Measurements from ENCODE around the gene C1QTNF6. TPM values are rescaled to one million over a fixed set of nuclear protein-coding genes. Genes with fewer than 3 reads are reported as not detected.

Gene C1QTNF6
- total and polyA plus RNA-seq, 2 of the 8 experiments (the other 6 are each of a cell fraction or from before 2014, with no cell fraction given) = 3.1 to 6.5 TPM

DNA sequence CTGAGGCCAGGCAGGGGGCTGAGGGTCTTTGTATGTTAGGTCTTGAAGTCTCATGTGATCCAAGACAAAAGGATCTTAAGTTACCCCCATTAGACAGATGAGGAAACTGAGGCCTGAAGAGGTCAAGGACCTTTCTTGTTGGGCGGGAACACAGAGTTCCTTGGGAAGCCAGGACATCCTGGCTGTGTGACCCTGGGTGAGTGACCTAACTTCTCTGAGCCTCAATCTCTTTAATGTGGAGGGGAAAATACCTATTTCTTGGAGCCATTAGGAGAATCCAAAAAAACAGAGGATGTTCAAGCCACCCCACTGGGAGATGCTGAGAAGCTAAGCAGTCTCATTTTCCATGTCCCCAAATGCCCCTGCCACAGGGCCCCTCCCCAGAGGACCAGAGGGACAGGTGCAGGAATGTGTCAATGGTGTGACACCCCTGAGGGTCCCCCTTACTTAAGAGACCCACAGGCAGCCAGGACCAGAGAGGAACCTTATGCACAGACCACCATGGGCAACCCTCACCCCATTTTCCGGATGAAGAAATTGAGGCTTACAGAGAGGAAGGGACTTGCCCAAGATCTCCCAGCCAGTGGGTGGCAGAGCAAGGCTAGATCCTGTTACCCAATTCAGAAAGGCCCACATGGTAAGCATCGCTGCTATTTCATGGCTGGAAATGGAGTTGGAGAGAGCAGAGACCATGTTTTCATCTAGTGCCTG, 48.0 kb upstream of the C1QTNF6 start:
- Histone ChIP-seq H2AFZ (ENCODE audit: low read length) (no peak overlapping the region), H4K8ac (ENCODE audit: extremely low read depth, insufficient read depth, low read length) (no peak overlapping the region), H2BK20ac (ENCODE audit: low read length) (no peak overlapping the region), H3K56ac (replicated peaks; ENCODE audit: insufficient read length, low read depth, low read length) (no peak overlapping the region), H2BK5ac (ENCODE audit: low read depth, low read length) (no peak overlapping the region), H3K79me2 (ENCODE audit: control insufficient read depth in 1 of 2, insufficient read depth in 2 of 2, low read length in 2 of 2) (no peaks in the 10 kb centered on the region), H3K4me3 (ENCODE audit: extremely low read depth in 1 of 4, insufficient read depth in 2 of 4, low read depth in 3 of 4, low read length in 4 of 4) (no peak overlapping the region), H4K91ac (replicated peaks; ENCODE audit: insufficient read length, low read length) (no peak overlapping the region), H3K14ac (ENCODE audit: insufficient read length) (no peak overlapping the region), H3K4me1 (replicated peaks in 1 of 4; ENCODE audit: control insufficient read depth in 3 of 4, insufficient read depth in 4 of 4, low read length in 3 of 4) (peaks cover 0 to 6% (median 1%) of the 10 kb centered on the region in 4 experiments; a peak in 2 of 7 replicates), H3K4me2 (ENCODE audit: insufficient read depth in 1 of 2, low read depth in 2 of 2, low read length in 2 of 2) (no peak overlapping the region), H2BK15ac (ENCODE audit: low read length) (no peak overlapping the region), H3K23me2 (ENCODE audit: low read depth, low read length) (no peaks in the 10 kb centered on the region), H3K4ac (replicated peaks; ENCODE audit: insufficient read length, low read depth, low read length) (no peak overlapping the region), H3K23ac (ENCODE audit: insufficient read length) (no peak overlapping the region), H3K79me1 (ENCODE audit: low read depth, low read length) (no peaks in the 10 kb centered on the region), H3K9ac (replicated peaks in 1 of 4; ENCODE audit: extremely low read depth in 1 of 4, low read depth in 3 of 4, low read length in 3 of 4) (no peak overlapping the region), H3K18ac (ENCODE audit: extremely low read depth, low read length) (no peak overlapping the region), H3K9me3 (ENCODE audit: insufficient read depth in 2 of 2, low read depth in 1 of 2, low read length in 1 of 2) (no peaks in the 10 kb centered on the region), H4K20me1 (replicated peaks in 1 of 2; ENCODE audit: control insufficient read depth in 1 of 2, insufficient read depth in 2 of 2, low read length in 2 of 2) (no peaks in the 10 kb centered on the region), H3K36me3 (ENCODE audit: control insufficient read depth in 2 of 4, insufficient read depth in 4 of 4, low read length in 3 of 4) (no peaks in the 10 kb centered on the region), H4K5ac (ENCODE audit: insufficient read length, low read depth, low read length) (no peak overlapping the region), H3K27ac (ENCODE audit: low read depth, low read length) (no peak overlapping the region), H2AK5ac (ENCODE audit: low read depth, low read length) (no peak overlapping the region), H3K27me3 (replicated peaks in 1 of 4; ENCODE audit: control insufficient read depth in 3 of 4, extremely low read depth in 1 of 4, insufficient read depth in 3 of 4, low read length in 3 of 4) (no peaks in the 10 kb centered on the region), H2BK120ac (replicated peaks; ENCODE audit: low read depth, low read length) (no peak overlapping the region), H2BK12ac (ENCODE audit: low read depth, low read length) (no peak overlapping the region)
- no peak for DNase-seq (ENCODE audit: low read depth in 1 of 2, low spot score in 2 of 2)
- no peak for FAIRE-seq
- TF ChIP-seq, protein P1, sequence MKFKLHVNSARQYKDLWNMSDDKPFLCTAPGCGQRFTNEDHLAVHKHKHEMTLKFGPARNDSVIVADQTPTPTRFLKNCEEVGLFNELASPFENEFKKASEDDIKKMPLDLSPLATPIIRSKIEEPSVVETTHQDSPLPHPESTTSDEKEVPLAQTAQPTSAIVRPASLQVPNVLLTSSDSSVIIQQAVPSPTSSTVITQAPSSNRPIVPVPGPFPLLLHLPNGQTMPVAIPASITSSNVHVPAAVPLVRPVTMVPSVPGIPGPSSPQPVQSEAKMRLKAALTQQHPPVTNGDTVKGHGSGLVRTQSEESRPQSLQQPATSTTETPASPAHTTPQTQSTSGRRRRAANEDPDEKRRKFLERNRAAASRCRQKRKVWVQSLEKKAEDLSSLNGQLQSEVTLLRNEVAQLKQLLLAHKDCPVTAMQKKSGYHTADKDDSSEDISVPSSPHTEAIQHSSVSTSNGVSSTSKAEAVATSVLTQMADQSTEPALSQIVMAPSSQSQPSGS (IDR thresholded peaks at IDR 0.05; ENCODE audit: low read length) = no peak
- TF ChIP-seq CHD2 (IDR thresholded peaks at IDR 0.05; ENCODE audit: low read length) (no peak), SAP30 (IDR thresholded peaks at IDR 0.05; ENCODE audit: insufficient read depth, insufficient replicate concordance, low read length) (no peak), MAX (IDR thresholded peaks at IDR 0.05) (no peak), SP2 (IDR thresholded peaks at IDR 0.05; ENCODE audit: low read length) (no peak), GABPA (IDR thresholded peaks at IDR 0.05; ENCODE audit: borderline replicate concordance, insufficient read depth, low read length) (no peak), RXRA (IDR thresholded peaks at IDR 0.05; ENCODE audit: insufficient read depth, low read depth, low read length) (no peak), GTF2F1 (IDR thresholded peaks at IDR 0.05; ENCODE audit: borderline replicate concordance, low read depth, low read length) (no peak), NRF1 (IDR thresholded peaks at IDR 0.05; ENCODE audit: low read depth, low read length) (no peak), KDM4A (IDR thresholded peaks at IDR 0.05; ENCODE audit: low read depth, low read length, severe bottlenecking) (no peak), TAF7 (optimal IDR thresholded peaks at IDR 0.05; ENCODE audit: borderline replicate concordance, low read depth, low read length) (no peak)
- POLR2A ChIA-PET (ENCODE audit: partially characterized antibody) = no interaction called here
- WGBS, 2 experiments (ENCODE audit: extremely low coverage in 1 of 2, insufficient coverage in 1 of 2, insufficient read length in 1 of 2, insufficient replicate concordance in 2 of 2, low coverage in 1 of 2, low lambda C conversion rate in 2 of 2, missing lambda C conversion rate in 1 of 2) = 98% methylated on average over 3 of the region's 3 CpGs; no CpG with 5 or more reads in 1 of the 2 experiments
- CTCF ChIA-PET (ENCODE audit: partially characterized antibody) = no interaction called here

All from H1 (cell line).